Measurements from ENCODE around the gene VSTM1.

- TF ChIP-seq POLR2A (IDR thresholded peaks at IDR 0.05): no peak
- TF ChIP-seq CTCF (IDR thresholded peaks at IDR 0.05): no peak
- no peak for TF ChIP-seq POLR2AphosphoS5 (IDR thresholded peaks at IDR 0.05)
These were observed 72.2 kb downstream of the VSTM1 start, which contains the start of gene CACNG6 for GRCh38 chr19:53991224-53992113.
